Left ventricle myocardium inferior (tissue), 1 donor: ENCODE results near the gene RPL36. TPM values are rescaled to one million over a fixed set of nuclear protein-coding genes. Genes with fewer than 3 reads are reported as not detected.
"Not testable (repeated sequence)": the region's sequence is repeated elsewhere in the genome, so short reads cannot be mapped to it uniquely, and the experiment has no call there.

Source experiments
- DNase-seq: peaks from one replicate; pipeline ENCODE4 v3.0.0-alpha.2; 2020
- H3K27ac ChIP-seq: fragments of 200-600 bp; replicated peaks from 2 replicates; pipeline ENCODE4 v1.8.0; 2021
- H3K27me3 ChIP-seq: fragments of 200-600 bp; 2 replicates; pipeline ENCODE4 v1.8.0; 2021; ENCODE audit warnings: low read depth
- H3K36me3 ChIP-seq: fragments of 200-600 bp; 2 replicates; pipeline ENCODE4 v1.8.0; 2021
- H3K4me1 ChIP-seq: fragments of 200-600 bp; 2 replicates; pipeline ENCODE4 v1.8.0; 2021
- H3K4me3 ChIP-seq: fragments of 200-600 bp; 2 replicates; pipeline ENCODE4 v1.8.0; 2021; ENCODE audit warnings: mild to moderate bottlenecking, moderate library complexity
- H3K9me3 ChIP-seq: fragments of 200-600 bp; replicated peaks from 2 replicates; pipeline ENCODE4 v1.8.0; 2021
- intact Hi-C: fragments of 100-400 bp; cut with micrococcal nuclease; formaldehyde crosslinking; loops from one replicate; pipeline ENCODE4 v1.11.0; 2022
- total RNA-seq: library from RNA; stranded (reverse); fragmentation: NEBNext Ultra II Directional; extraction: Animal tissue kit (Norgen Biotek cat#: 25700); gene quantifications from one replicate; pipeline ENCODE4 v1.2.1, GENCODE V29; 2021
- TF ChIP-seq, protein P1 (sequence below): fragments of 200-600 bp; IDR thresholded peaks from 2 replicates; pipeline ENCODE4 v1.8.0; 2021; ENCODE audit warnings: antibody characterized with exemption, mild to moderate bottlenecking, borderline replicate concordance
- donor health status: DM: no; HTN: yes; CAD: no; lungs with severe emphysema.

Gene RPL36
- total RNA-seq, 1 donor from 2014 or later: 407 TPM

DNA sequence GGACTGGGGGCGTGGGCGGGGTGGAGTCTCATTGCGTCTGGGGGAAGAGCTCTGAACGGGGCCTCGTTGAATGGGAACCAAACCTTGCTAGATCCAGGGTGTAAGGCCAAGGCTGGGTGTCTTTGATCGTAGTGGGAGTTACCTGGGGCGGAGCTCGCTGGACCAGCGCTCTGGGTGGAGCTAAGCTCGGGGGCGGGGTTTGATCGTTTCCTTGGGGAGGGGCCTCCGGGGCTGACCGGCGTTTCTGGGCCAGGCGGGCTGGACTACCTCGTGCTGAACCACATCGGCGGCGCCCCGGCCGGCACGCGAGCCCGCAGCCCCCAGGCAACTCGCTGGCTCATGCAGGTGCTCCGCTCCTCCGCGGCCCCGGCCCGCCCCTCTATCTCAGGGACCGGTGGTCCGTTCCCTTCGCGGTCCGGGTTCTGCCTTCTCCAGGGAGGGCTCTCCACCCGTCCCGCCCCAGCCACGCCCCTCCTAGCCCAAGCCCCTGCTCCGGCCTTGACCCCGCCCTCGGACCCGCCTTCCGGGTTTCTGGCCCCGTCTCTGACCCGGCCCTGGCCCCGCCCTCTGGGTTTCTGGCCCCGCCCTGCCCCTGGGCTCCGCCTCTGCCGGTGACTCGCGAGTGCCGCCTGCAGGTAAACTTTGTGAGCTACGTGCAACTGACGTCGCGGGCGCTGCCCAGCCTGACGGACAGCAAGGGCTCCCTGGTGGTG, 3.3 kb upstream of the RPL36 start:
- TF ChIP-seq, protein P1, sequence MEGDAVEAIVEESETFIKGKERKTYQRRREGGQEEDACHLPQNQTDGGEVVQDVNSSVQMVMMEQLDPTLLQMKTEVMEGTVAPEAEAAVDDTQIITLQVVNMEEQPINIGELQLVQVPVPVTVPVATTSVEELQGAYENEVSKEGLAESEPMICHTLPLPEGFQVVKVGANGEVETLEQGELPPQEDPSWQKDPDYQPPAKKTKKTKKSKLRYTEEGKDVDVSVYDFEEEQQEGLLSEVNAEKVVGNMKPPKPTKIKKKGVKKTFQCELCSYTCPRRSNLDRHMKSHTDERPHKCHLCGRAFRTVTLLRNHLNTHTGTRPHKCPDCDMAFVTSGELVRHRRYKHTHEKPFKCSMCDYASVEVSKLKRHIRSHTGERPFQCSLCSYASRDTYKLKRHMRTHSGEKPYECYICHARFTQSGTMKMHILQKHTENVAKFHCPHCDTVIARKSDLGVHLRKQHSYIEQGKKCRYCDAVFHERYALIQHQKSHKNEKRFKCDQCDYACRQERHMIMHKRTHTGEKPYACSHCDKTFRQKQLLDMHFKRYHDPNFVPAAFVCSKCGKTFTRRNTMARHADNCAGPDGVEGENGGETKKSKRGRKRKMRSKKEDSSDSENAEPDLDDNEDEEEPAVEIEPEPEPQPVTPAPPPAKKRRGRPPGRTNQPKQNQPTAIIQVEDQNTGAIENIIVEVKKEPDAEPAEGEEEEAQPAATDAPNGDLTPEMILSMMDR: peak; percentile 84
- peak overlapping the region; percentile 89 for H3K27ac ChIP-seq
- no peaks in the 10 kb centered on the region for H3K27me3 ChIP-seq
- peaks cover 37% of the 10 kb centered on the region for H3K4me1 ChIP-seq
- DNase-seq: peak; percentile 98
- H3K36me3 ChIP-seq: peaks cover 4% of the 10 kb centered on the region
- H3K4me3 ChIP-seq: peak overlapping the region; percentile 77
- H3K9me3 ChIP-seq: no peaks in the 10 kb centered on the region
- intact Hi-C loops: no loop called here

DNA sequence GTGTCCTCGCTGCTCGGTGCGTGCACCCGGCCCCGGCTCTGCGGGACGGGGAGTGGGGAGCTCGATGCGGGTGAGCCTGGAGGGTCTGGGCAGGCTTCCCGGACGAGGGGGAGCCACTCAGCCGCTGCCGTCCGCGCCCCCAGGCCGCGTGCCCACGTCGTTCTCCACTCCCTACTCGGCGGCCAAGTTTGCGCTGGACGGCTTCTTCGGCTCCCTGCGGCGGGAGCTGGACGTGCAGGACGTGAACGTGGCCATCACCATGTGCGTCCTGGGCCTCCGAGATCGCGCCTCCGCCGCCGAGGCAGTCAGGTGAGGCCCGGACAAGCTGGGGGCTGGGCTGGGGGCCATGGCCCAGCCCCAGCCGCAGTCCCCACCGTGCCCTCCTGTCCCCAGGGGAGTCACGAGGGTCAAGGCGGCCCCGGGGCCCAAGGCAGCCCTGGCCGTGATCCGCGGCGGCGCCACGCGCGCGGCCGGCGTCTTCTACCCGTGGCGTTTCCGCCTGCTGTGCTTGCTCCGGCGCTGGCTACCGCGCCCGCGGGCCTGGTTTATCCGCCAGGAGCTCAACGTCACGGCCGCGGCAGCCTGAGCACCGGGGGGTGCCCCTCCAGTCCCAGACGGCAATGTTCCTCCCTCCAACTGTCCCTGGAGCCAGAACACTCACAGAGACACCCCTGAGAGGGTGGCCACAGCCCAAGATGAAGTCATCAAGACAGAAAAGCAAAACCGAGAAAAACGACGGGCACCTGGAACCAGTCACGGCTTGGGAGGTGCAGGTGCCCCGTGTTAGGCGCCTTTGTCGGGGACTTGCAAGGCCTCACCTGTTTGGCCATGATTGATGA, 2.5 kb upstream of the RPL36 start:
- peak overlapping the region; percentile 77 for H3K4me3 ChIP-seq
- H3K9me3 ChIP-seq: no peaks in the 10 kb centered on the region
- TF ChIP-seq, protein P1: peak; percentile 25
- peaks cover 12% of the 10 kb centered on the region for H3K36me3 ChIP-seq
- no peak for DNase-seq
- H3K27ac ChIP-seq: peak overlapping the region; percentile 89
- no peaks in the 10 kb centered on the region for H3K27me3 ChIP-seq
- intact Hi-C loops: no loop called here
- peaks cover 45% of the 10 kb centered on the region for H3K4me1 ChIP-seq

DNA sequence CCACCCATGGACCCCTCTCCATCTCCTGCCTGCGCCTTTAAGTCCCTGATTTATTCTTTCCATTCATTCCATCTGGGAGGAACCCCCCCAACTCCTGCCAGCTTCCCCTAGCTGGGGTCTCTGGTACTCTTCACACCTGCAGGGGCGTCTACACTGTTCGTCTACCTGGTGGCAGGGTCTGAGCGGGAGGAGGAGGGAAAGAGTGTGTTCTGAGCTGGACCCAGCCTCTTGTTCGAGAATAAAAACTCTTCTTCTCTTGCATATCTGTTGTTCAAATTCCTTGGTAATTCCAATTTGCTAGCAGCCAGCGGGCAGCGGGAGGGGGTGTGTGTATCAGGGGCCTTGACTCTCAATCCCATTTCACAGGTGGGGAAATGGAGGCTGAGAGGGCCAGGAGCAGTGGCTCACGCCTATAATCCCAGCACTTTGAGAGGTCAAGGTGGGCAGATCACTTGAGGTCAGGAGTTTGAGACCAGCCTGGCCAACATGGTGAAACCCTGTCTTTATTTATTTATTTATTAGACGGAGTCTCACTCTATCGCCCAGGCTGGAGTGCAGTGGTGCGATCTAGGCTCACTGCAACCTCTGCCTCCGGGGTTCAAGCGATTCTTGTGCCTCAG, 1.7 kb upstream of the RPL36 start:
- DNase-seq, H3K4me3 ChIP-seq, H3K27ac ChIP-seq, H3K9me3 ChIP-seq, H3K27me3 ChIP-seq, intact Hi-C loops: not testable (repeated sequence)
- Histone ChIP-seq H3K36me3 (peaks cover 20% of the 10 kb centered on the region), H3K4me1 (peaks cover 53% of the 10 kb centered on the region)

DNA sequence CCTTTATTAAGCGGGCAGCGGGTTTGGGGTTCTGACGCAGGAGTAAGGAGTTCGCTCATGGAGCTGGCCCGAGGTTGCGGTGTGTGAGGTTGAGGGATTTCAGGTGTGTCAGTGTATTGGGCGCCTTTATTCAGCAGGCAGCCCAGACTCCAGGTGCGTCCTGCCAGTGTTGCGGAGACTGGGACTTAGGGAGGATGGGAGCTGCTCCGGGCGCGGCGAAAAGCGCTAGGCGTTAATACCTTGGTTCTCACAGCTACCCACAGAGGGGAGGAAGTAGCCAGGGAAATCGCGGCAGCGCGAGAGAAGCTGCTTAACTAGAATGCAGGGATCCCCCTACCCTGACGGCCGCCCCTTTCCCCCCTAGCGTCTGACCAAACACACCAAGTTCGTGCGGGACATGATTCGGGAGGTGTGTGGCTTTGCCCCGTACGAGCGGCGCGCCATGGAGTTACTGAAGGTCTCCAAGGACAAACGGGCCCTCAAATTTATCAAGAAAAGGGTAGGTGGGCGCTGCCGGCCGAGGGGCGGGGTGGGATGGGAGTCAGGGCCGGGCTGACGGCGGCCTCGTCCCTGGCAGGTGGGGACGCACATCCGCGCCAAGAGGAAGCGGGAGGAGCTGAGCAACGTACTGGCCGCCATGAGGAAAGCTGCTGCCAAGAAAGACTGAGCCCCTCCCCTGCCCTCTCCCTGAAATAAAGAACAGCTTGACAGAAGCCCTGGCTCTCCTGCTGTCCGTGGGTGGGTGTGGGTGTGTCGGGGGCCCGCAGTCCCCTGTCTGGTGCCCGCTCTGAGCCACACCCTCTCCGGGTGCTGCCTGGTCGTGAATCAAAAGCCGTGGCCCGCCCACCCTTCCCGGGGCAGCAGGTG, 1.1 kb downstream of the RPL36 start:
- DNase-seq: peak; percentile 81
- TF ChIP-seq, protein P1: no peak
- H3K36me3 ChIP-seq: peaks cover 48% of the 10 kb centered on the region

DNA sequence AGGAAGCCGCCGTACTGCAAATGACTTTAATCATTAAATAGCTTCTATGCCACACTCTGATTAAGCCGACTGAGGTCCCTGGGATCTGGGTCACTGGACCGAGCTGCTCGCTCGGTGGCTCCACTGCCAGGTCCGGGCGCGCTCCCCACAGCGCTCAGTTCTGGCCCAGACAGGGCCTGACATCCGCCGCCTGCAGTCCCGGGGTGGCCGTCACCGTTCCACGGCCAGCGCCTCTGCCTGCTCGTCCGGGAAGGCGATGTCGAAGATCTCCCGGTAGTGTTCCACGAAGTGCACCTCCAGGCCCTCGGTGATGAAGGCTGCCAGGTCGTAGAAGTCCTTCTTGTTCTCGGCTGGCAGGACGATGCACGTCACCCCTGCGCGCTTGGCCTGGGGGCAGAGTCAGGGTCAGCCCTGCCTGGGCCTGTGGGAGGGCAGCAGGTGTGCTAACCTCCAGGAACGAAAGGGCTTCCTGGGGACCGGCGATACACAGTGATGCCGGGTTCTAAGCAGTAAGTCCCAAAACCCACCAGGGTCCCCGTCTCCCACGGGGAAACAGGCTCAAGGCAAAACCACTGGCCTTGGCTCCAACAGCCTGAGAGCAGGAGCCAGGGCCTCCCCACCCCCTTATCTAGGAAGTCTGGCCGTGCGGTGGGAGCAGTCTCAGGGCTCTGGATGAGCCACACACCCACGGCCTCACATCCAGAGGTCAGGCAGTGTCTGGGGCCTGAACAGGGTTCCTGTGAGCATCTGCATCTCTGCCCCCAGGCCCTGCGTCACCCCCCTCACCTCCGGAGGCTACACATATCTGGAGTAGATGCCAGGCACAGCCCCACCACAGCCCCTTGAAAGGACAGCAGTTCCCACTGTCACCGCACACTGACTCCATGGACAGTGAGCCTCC, 2.0 kb downstream of the RPL36 start:
- Histone ChIP-seq H3K9me3 (no peaks in the 10 kb centered on the region), H3K27me3 (no peaks in the 10 kb centered on the region), H3K36me3 (peaks cover 57% of the 10 kb centered on the region), H3K27ac (peak overlapping the region; percentile 94), H3K4me1 (peaks cover 42% of the 10 kb centered on the region), H3K4me3 (peak overlapping the region; percentile 96)
- TF ChIP-seq, protein P1: no peak
- DNase-seq: no peak
- intact Hi-C loops: no loop called here

More for the DNA sequence above, 1.1 kb downstream of the RPL36 start:
- Histone ChIP-seq H3K27ac (peak overlapping the region; percentile 94), H3K9me3 (no peaks in the 10 kb centered on the region), H3K4me3 (peak overlapping the region; percentile 96), H3K4me1 (peaks cover 51% of the 10 kb centered on the region), H3K27me3 (no peaks in the 10 kb centered on the region)
- intact Hi-C loops: no loop called here
